IMR-90 (cell line): ENCODE data around the gene ARFGAP3. TPM values are rescaled to one million over a fixed set of nuclear protein-coding genes. Genes with fewer than 3 reads are reported as not detected.
"Not testable (repeated sequence)": the region's sequence is repeated elsewhere in the genome, so short reads cannot be mapped to it uniquely, and the experiment has no call there.

Source experiments
- ATAC-seq: fragments of 200-7000 bp; cut with Tn5 transposase; 2 replicates; pipeline ENCODE4 v1.9.1; 2020; ENCODE audit warnings: low read depth, mild to moderate bottlenecking, moderate library complexity
- BruUV-seq: library from RNA; stranded (reverse); fragments of 400-500 nt; replicated peaks from 2 replicates; lab custom pipeline; 2021; lab: Mats Ljungman, UMichigan
- CTCF ChIA-PET: fragments of 300-600 bp; formaldehyde crosslinking; extraction: SDS; loops from one replicate; lab custom pipeline; 2021; ENCODE audit warnings: antibody characterized with exemption; lab: Yijun Ruan, JAX
- POLR2A ChIA-PET: fragments of 300-600 bp; sonication (Branson Sonifier 250); formaldehyde crosslinking; loops from one replicate; lab custom pipeline; 2022; ENCODE audit warnings: antibody characterized with exemption; ENCODE audit not compliant: unreplicated experiment; lab: Charles Lee
- DNase-seq: peaks from one replicate; pipeline ENCODE4 v3.0.0; 2013
- H2AFZ ChIP-seq: replicated peaks from 2 replicates; pipeline ENCODE3; 2013; ENCODE audit warnings: low read length, mild to moderate bottlenecking; ENCODE audit not compliant: poor library complexity
- H2AK5ac ChIP-seq: 2 replicates; pipeline ENCODE4 v1.6.1; 2013; ENCODE audit warnings: low read depth, low read length, inconsistent platforms
- H2AK9ac ChIP-seq: replicated peaks from 2 replicates; pipeline ENCODE3; 2013; ENCODE audit warnings: mild to moderate bottlenecking, low read depth, low read length, moderate library complexity; ENCODE audit not compliant: poor library complexity
- H2BK120ac ChIP-seq: 2 replicates; pipeline ENCODE4 v1.6.1; 2013; ENCODE audit warnings: low read depth, low read length, inconsistent platforms
- H2BK15ac ChIP-seq: 3 replicates; pipeline ENCODE4 v1.6.1; 2013; ENCODE audit warnings: low read depth, low read length, inconsistent platforms
- H2BK20ac ChIP-seq: 2 replicates; pipeline ENCODE4 v1.6.1; 2013; ENCODE audit warnings: low read depth, mild to moderate bottlenecking, inconsistent platforms, low read length, moderate library complexity
- H2BK5ac ChIP-seq: 2 replicates; pipeline ENCODE4 v1.6.1; 2013; ENCODE audit warnings: mild to moderate bottlenecking, low read depth, low read length, inconsistent platforms; ENCODE audit not compliant: poor library complexity, severe bottlenecking
- H3K14ac ChIP-seq: replicated peaks from 2 replicates; pipeline ENCODE4 v1.6.1; 2013; ENCODE audit warnings: low read depth, low read length, inconsistent platforms
- H3K18ac ChIP-seq: 2 replicates; pipeline ENCODE4 v1.6.1; 2013; ENCODE audit warnings: low read depth, low read length, control low read depth
- H3K23ac ChIP-seq: 2 replicates; pipeline ENCODE4 v1.6.1; 2013; ENCODE audit warnings: low read depth, low read length, inconsistent platforms
- H3K27ac ChIP-seq: 2 replicates; pipeline ENCODE4 v1.5.1; 2013; ENCODE audit warnings: mild to moderate bottlenecking, control low read depth, low read length; ENCODE audit not compliant: insufficient read depth
- H3K27me3 ChIP-seq: 2 replicates; pipeline ENCODE4 v1.6.1; 2013; ENCODE audit warnings: low read length; ENCODE audit not compliant: control insufficient read depth, insufficient read depth
- H3K36me3 ChIP-seq: 2 replicates; pipeline ENCODE4 v1.6.1; 2013; ENCODE audit warnings: low read length, mixed read lengths; ENCODE audit not compliant: control insufficient read depth, insufficient read depth
- H3K4ac ChIP-seq: 2 replicates; pipeline ENCODE4 v1.6.1; 2013; ENCODE audit warnings: low read depth, low read length, inconsistent platforms
- H3K4me1 ChIP-seq: 2 replicates; pipeline ENCODE4 v1.6.1; 2013; ENCODE audit warnings: low read length, mixed read lengths; ENCODE audit not compliant: control insufficient read depth, insufficient read depth
- H3K4me2 ChIP-seq: 2 replicates; pipeline ENCODE4 v1.6.1; 2013; ENCODE audit warnings: low read depth, mild to moderate bottlenecking, control low read depth, low read length, moderate library complexity
- H3K4me3 ChIP-seq: 2 replicates; pipeline ENCODE4 v1.5.1; 2013; ENCODE audit warnings: low read depth, mild to moderate bottlenecking, control low read depth, low read length, moderate library complexity; ENCODE audit not compliant: insufficient read depth
- H3K56ac ChIP-seq: 2 replicates; pipeline ENCODE4 v1.6.1; 2013; ENCODE audit warnings: low read length, inconsistent platforms; ENCODE audit not compliant: insufficient read depth; ENCODE audit errors: extremely low read depth
- H3K79me1 ChIP-seq, 2 experiments: 2 replicates each; pipeline ENCODE4 v1.6.1; 2013; ENCODE audit warnings: low read length in 2 of 2, inconsistent platforms in 1 of 2, low read depth in 1 of 2
- H3K9ac ChIP-seq: 2 replicates; pipeline ENCODE4 v1.6.1; 2013; ENCODE audit warnings: low read depth, low read length, control low read depth
- H3K9me1 ChIP-seq: 2 replicates; pipeline ENCODE4 v1.6.1; 2013; ENCODE audit warnings: low read length, inconsistent platforms; ENCODE audit not compliant: insufficient read depth
- H3K9me3 ChIP-seq: 2 replicates; pipeline ENCODE4 v1.6.1; 2013; ENCODE audit warnings: low read length; ENCODE audit not compliant: control insufficient read depth, insufficient read depth
- H4K20me1 ChIP-seq: 2 replicates; pipeline ENCODE4 v1.6.1; 2013; ENCODE audit warnings: low read length, inconsistent platforms; ENCODE audit not compliant: insufficient read depth
- H4K5ac ChIP-seq: 2 replicates; pipeline ENCODE4 v1.6.1; 2013; ENCODE audit warnings: mild to moderate bottlenecking, low read depth, low read length, control low read depth
- H4K8ac ChIP-seq, 2 experiments: 2 replicates each; pipeline ENCODE4 v1.6.1; 2013; ENCODE audit warnings: low read depth in 2 of 2, low read length in 2 of 2, control low read depth in 1 of 2, inconsistent platforms in 1 of 2
- H4K91ac ChIP-seq: 2 replicates; pipeline ENCODE4 v1.6.1; 2013; ENCODE audit warnings: low read depth, low read length, inconsistent platforms; ENCODE audit not compliant: insufficient read depth
- WGBS, 2 experiments: methylation state at CpG; one replicate each; pipeline versions ENCODE4 v1.1.5 to v1.1.7; 2013; ENCODE audit warnings: missing lambda C conversion rate in 2 of 2; ENCODE audit not compliant: insufficient read length in 1 of 2; ENCODE audit errors: extremely low coverage in 2 of 2; 5-methylcytosine and 5-hydroxymethylcytosine counted together
- dilution Hi-C: fragments of 300-500 bp; cut with HindIII; formaldehyde crosslinking; loops from one replicate; pipeline ENCODE4 v1.14.3; 2018; ENCODE audit warnings: low sequenced_read_pairs; ENCODE audit not compliant: unreplicated experiment
- in situ Hi-C: fragments of 300-500 bp; cut with MboI; formaldehyde crosslinking; loops from 3 replicates; pipeline ENCODE4 v1.14.3; 2019; ENCODE audit warnings: low sequenced_read_pairs, inconsistent platforms, mixed read lengths
- intact Hi-C: fragments of 100-400 bp; cut with micrococcal nuclease; formaldehyde crosslinking; loops from 2 replicates; pipeline ENCODE4 v1.10.0; 2022
- polyA plus RNA-seq, 3 experiments: library from polyadenylated mRNA; depleted of rRNA; stranded (reverse); fragments of >200 nt; gene quantifications; 2 replicates each; pipeline ENCODE4 v1.2.3, GENCODE V29; 2012; ENCODE audit warnings: low replicate concordance in 1 of 3
- total RNA-seq: library from RNA; depleted of rRNA; stranded (reverse); fragments of >200 nt; gene quantifications from 2 replicates; pipeline ENCODE4 v1.2.3, GENCODE V29; 2012

The ARFGAP3 gene
- total and polyA plus RNA-seq, 2 of the 4 experiments (the other 2 are of a cell fraction), result 50.0 to 70.1 TPM

- CTCF ChIA-PET, result not testable (repeated sequence)
Observed at GRCh38 chr22:42750421-42750820, 106.7 kb downstream of the ARFGAP3 start.

More at GRCh38 chr22:42750421-42750820, 106.7 kb downstream of the ARFGAP3 start:
- H4K20me1 ChIP-seq, ATAC-seq, H4K91ac ChIP-seq, intact Hi-C loops, POLR2A ChIA-PET, H2AFZ ChIP-seq, H3K79me1 ChIP-seq, H3K23ac ChIP-seq, H3K9me1 ChIP-seq, H2BK5ac ChIP-seq, H3K9ac ChIP-seq, H3K4ac ChIP-seq, BruUV-seq, H4K5ac ChIP-seq, H2AK9ac ChIP-seq, H2BK20ac ChIP-seq, H3K36me3 ChIP-seq, H3K9me3 ChIP-seq, H3K27me3 ChIP-seq, DNase-seq, H3K14ac ChIP-seq, dilution Hi-C loops, H3K18ac ChIP-seq, H4K8ac ChIP-seq, H3K27ac ChIP-seq, H3K4me3 ChIP-seq, in situ Hi-C loops, H2BK120ac ChIP-seq, H2AK5ac ChIP-seq, H2BK15ac ChIP-seq, H3K4me2 ChIP-seq, H3K56ac ChIP-seq: not testable (repeated sequence)
- H3K4me1 ChIP-seq, result peaks cover 30% of the 10 kb centered on the region
- no CpG with 5 or more reads among the region's 28 CpGs for WGBS, 2 experiments
